DND-41 (cell line): ENCODE data around the gene SH2D4B.
A peak's percentile ranks its signal among the peaks of the same experiment; 100 is the strongest.

Experiments used
- ATAC-seq: fragments of 200-7000 bp; cut with Tn5 transposase; 3 replicates; pipeline ENCODE4 v1.9.1; 2021; ENCODE audit warnings: low read depth; ENCODE audit not compliant: insufficient read depth
- DNase-seq: peaks from one replicate; pipeline ENCODE4 v3.0.0-alpha.2; 2020
- H2AFZ ChIP-seq: 2 replicates; pipeline ENCODE4 v1.6.0; 2012; ENCODE audit warnings: low read depth, low read length
- H3K27ac ChIP-seq: 2 replicates; pipeline ENCODE4 v1.5.1; 2012; ENCODE audit warnings: low read length, inconsistent platforms
- H3K27me3 ChIP-seq: fragments of 200-600 bp; sonication (generic); 2 replicates; pipeline ENCODE4 v1.6.0; 2012; ENCODE audit warnings: low read length, mild to moderate bottlenecking, inconsistent platforms; ENCODE audit not compliant: insufficient read depth, poor library complexity
- H3K36me3 ChIP-seq: 2 replicates; pipeline ENCODE4 v1.5.1; 2012; ENCODE audit warnings: low read length, inconsistent platforms; ENCODE audit not compliant: insufficient read depth
- H3K4me1 ChIP-seq: 2 replicates; pipeline ENCODE4 v1.5.1; 2012; ENCODE audit warnings: mild to moderate bottlenecking, low read length; ENCODE audit not compliant: insufficient read depth
- H3K4me2 ChIP-seq: 2 replicates; pipeline ENCODE4 v1.6.0; 2012; ENCODE audit warnings: mild to moderate bottlenecking, moderate library complexity, low read length, inconsistent platforms; ENCODE audit not compliant: insufficient read depth
- H3K4me3 ChIP-seq, 2 experiments: fragments of 200-600 bp in 1 of 2; shearing (Covaris generic) in 1 of 2; 2 replicates each; pipeline ENCODE4 v1.5.1; 2012 to 2016; ENCODE audit warnings: inconsistent platforms in 2 of 2, low read length in 2 of 2, mild to moderate bottlenecking in 2 of 2, low read depth in 1 of 2, moderate library complexity in 1 of 2
- H3K79me2 ChIP-seq: 2 replicates; pipeline ENCODE4 v1.6.0; 2012; ENCODE audit warnings: low read length, inconsistent platforms; ENCODE audit not compliant: insufficient read depth
- H3K9ac ChIP-seq: 2 replicates; pipeline ENCODE4 v1.6.0; 2012; ENCODE audit warnings: low read depth, mild to moderate bottlenecking, inconsistent platforms, low read length, moderate library complexity
- H3K9me3 ChIP-seq: 2 replicates; pipeline ENCODE4 v1.5.1; 2012; ENCODE audit warnings: low read length, moderate library complexity, mild to moderate bottlenecking, inconsistent platforms; ENCODE audit not compliant: insufficient read depth, severe bottlenecking
- H4K20me1 ChIP-seq: 2 replicates; pipeline ENCODE4 v1.6.0; 2012; ENCODE audit warnings: low read length; ENCODE audit not compliant: insufficient read depth
- CTCF ChIP-seq: IDR thresholded peaks from 2 replicates; pipeline ENCODE4 v1.5.1; 2012; ENCODE audit warnings: borderline replicate concordance, low read length, moderate library complexity, mild to moderate bottlenecking; ENCODE audit not compliant: poor library complexity, severe bottlenecking; ENCODE audit errors: extremely low read depth
- EZH2 ChIP-seq: IDR thresholded peaks from 3 replicates; pipeline ENCODE4 v1.6.1; 2012; ENCODE audit warnings: borderline replicate concordance, low read depth, mild to moderate bottlenecking, moderate library complexity, low read length, inconsistent platforms; ENCODE audit not compliant: severe bottlenecking

Gene SH2D4B

DNA sequence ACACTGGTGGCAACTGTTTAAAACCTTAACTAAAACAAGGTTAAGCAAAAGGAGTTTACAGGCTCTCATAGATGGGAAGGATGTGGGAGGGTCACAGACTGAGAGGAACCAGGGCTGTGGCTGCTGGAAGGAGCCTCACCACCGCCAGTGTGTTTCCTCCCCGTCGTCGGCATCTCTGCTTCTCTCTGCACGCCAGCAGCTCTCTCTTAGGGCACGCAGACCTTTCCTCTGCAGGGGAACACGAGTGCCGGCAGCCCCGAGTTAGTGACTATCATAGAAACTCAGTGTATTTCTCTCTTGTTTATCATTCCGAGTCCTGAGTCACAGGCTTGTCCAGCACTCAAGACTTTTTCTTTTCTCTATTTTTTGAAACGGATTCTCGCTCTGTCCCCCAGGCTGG lies 8.1 kb upstream of the SH2D4B start:
- H3K9me3 ChIP-seq, result no peaks in the 10 kb centered on the region
- no peak overlapping the region for H3K9ac ChIP-seq
- H3K4me2 ChIP-seq, result no peak overlapping the region
- ATAC-seq, result no peak
- no peak for DNase-seq
- H3K36me3 ChIP-seq, result no peaks in the 10 kb centered on the region
- H4K20me1 ChIP-seq, result no peaks in the 10 kb centered on the region
- no peak overlapping the region for H2AFZ ChIP-seq
- H3K27ac ChIP-seq, result no peak overlapping the region
- H3K27me3 ChIP-seq, result no peaks in the 10 kb centered on the region
- no peak for TF ChIP-seq CTCF
- TF ChIP-seq EZH2, result no peak
- no peaks in the 10 kb centered on the region for H3K4me1 ChIP-seq
- no peak overlapping the region for H3K4me3 ChIP-seq
- H3K79me2 ChIP-seq, result no peaks in the 10 kb centered on the region

- no peaks in the 10 kb centered on the region for H3K4me1 ChIP-seq
- DNase-seq (no peak), ATAC-seq (peak; percentile 49; the same call in 2 of the 3 replicates)
- no peaks in the 10 kb centered on the region for H3K79me2 ChIP-seq
- H3K36me3 ChIP-seq, result no peaks in the 10 kb centered on the region
- H3K27ac ChIP-seq, result no peak overlapping the region
- no peaks in the 10 kb centered on the region for H4K20me1 ChIP-seq
- H3K27me3 ChIP-seq, result no peaks in the 10 kb centered on the region
- H3K4me2 ChIP-seq, result no peak overlapping the region
- H3K9me3 ChIP-seq, result no peaks in the 10 kb centered on the region
- H3K9ac ChIP-seq, result no peak overlapping the region
- no peak overlapping the region for H2AFZ ChIP-seq
- H3K4me3 ChIP-seq, result no peak overlapping the region
- no peak for TF ChIP-seq EZH2
- peak; percentile 37 for TF ChIP-seq CTCF
Measured at GRCh38 chr10:80530251-80530650, 7.5 kb upstream of the SH2D4B start.

GRCh38 chr10:80530816-80531215 lies 6.9 kb upstream of the SH2D4B start:
- Histone ChIP-seq H3K9ac (no peak overlapping the region), H3K4me3 (no peak overlapping the region), H3K27ac (no peak overlapping the region)

More at GRCh38 chr10:80530816-80531215, 6.9 kb upstream of the SH2D4B start:
- Histone ChIP-seq H3K4me2 (no peak overlapping the region), H3K79me2 (no peaks in the 10 kb centered on the region), H2AFZ (no peak overlapping the region), H3K4me1 (no peaks in the 10 kb centered on the region), H4K20me1 (no peaks in the 10 kb centered on the region), H3K9me3 (no peaks in the 10 kb centered on the region), H3K27me3 (no peaks in the 10 kb centered on the region), H3K36me3 (no peaks in the 10 kb centered on the region)
- DNase-seq, result no peak
- no peak for TF ChIP-seq EZH2
- no peak for TF ChIP-seq CTCF
- no peak for ATAC-seq
